GM12878 (cell line): ENCODE results near the gene TBXAS1. TPM values are rescaled to one million over a fixed set of nuclear protein-coding genes. Genes with fewer than 3 reads are reported as not detected.
A peak's percentile ranks its signal among the peaks of the same experiment; 100 is the strongest.

Source experiments
- ASH2L ChIP-seq: fragments of 300-600, 200-600 bp; sonication (generic); IDR thresholded peaks from 2 replicates; pipeline ENCODE4 v1.6.1; 2017; ENCODE audit warnings: low read depth, mild to moderate bottlenecking, borderline replicate concordance
- ATF2 ChIP-seq: IDR thresholded peaks from 2 replicates; pipeline ENCODE4 v1.6.1; 2012; ENCODE audit warnings: low read length, inconsistent platforms
- BHLHE40 ChIP-seq, 2 experiments: fragments of 450-650 bp in 1 of 2; IDR thresholded peaks; 2 replicates each; pipeline ENCODE4 v1.6.1; 2011 to 2017; ENCODE audit warnings: low read depth in 2 of 2, borderline replicate concordance in 1 of 2, improper control_type of control experiment in 1 of 2, low read length in 1 of 2, mild to moderate bottlenecking in 1 of 2
- BRCA1 ChIP-seq: IDR thresholded peaks from 2 replicates; pipeline ENCODE4 v1.6.1; 2011; ENCODE audit warnings: low read depth, low read length, improper control_type of control experiment
- CBX3 ChIP-seq: fragments of 200-600 bp; sonication (generic); IDR thresholded peaks from 2 replicates; pipeline ENCODE4 v1.6.1; 2016; ENCODE audit warnings: low read depth, borderline replicate concordance
- CHD1 ChIP-seq: IDR thresholded peaks from 2 replicates; pipeline ENCODE4 v1.6.1; 2012; ENCODE audit warnings: low read depth, low read length, improper control_type of control experiment
- EED ChIP-seq: sonication (generic); IDR thresholded peaks from 2 replicates; pipeline ENCODE4 v1.6.1; 2016; ENCODE audit warnings: antibody characterized with exemption, low read depth
- HDAC2 ChIP-seq: fragments of 200-600 bp; sonication (generic); IDR thresholded peaks from 2 replicates; pipeline ENCODE4 v1.6.1; 2017
- HDAC6 ChIP-seq: fragments of 200-600 bp; sonication (generic); IDR thresholded peaks from one replicate; pipeline ENCODE4 v1.8.0; 2017; ENCODE audit warnings: antibody characterized with exemption; ENCODE audit not compliant: unreplicated experiment
- JUND ChIP-seq: IDR thresholded peaks from 2 replicates; pipeline ENCODE4 v1.6.1; 2012; ENCODE audit warnings: low read depth, mild to moderate bottlenecking, low read length, improper control_type of control experiment, moderate library complexity
- KLF5 ChIP-seq: fragments of 450-650 bp; IDR thresholded peaks from 2 replicates; pipeline ENCODE4 v1.6.1; 2014; ENCODE audit warnings: mild to moderate bottlenecking; ENCODE audit not compliant: partially characterized antibody
- MEF2A ChIP-seq: IDR thresholded peaks from 2 replicates; pipeline ENCODE4 v1.6.1; 2011; ENCODE audit warnings: low read depth, mild to moderate bottlenecking, low read length, moderate library complexity; ENCODE audit not compliant: insufficient read depth
- MTA2 ChIP-seq: fragments of 450-650 bp; IDR thresholded peaks from 2 replicates; pipeline ENCODE4 v1.6.1; 2016; ENCODE audit warnings: low read depth, mild to moderate bottlenecking, moderate library complexity
- MYC ChIP-seq: IDR thresholded peaks from 2 replicates; pipeline ENCODE4 v1.6.1; 2011; ENCODE audit warnings: mild to moderate bottlenecking, low read length, moderate library complexity, inconsistent platforms; ENCODE audit not compliant: insufficient read depth, insufficient replicate concordance, insufficient read length, severe bottlenecking
- NR2F1 ChIP-seq: fragments of 450-650 bp; conservative IDR thresholded peaks from 2 replicates; pipeline ENCODE4 v1.6.1; 2017; ENCODE audit warnings: mild to moderate bottlenecking
- PML ChIP-seq: IDR thresholded peaks from 2 replicates; pipeline ENCODE4 v1.6.1; 2012; ENCODE audit warnings: low read length, inconsistent platforms
- POLR2A ChIP-seq: IDR thresholded peaks from 2 replicates; pipeline ENCODE4 v1.6.1; 2011; ENCODE audit warnings: low read depth, mild to moderate bottlenecking, low read length
- RCOR1 ChIP-seq: conservative IDR thresholded peaks from 2 replicates; pipeline ENCODE4 v1.6.1; 2012; ENCODE audit warnings: low read depth, low read length, improper control_type of control experiment
- SMAD1 ChIP-seq: fragments of 450-650 bp; IDR thresholded peaks from 2 replicates; pipeline ENCODE4 v1.6.1; 2018; ENCODE audit warnings: mild to moderate bottlenecking, low read depth; ENCODE audit not compliant: partially characterized antibody
- TARDBP ChIP-seq: IDR thresholded peaks from 2 replicates; pipeline ENCODE4 v1.6.1; 2016; ENCODE audit warnings: borderline replicate concordance
- ZNF592 ChIP-seq: fragments of 450-650 bp; IDR thresholded peaks from 2 replicates; pipeline ENCODE4 v1.6.1; 2017; ENCODE audit warnings: mild to moderate bottlenecking, moderate library complexity
- polyA plus RNA-seq, 11 experiments: library from polyadenylated mRNA; depleted of rRNA in 4 of 11; unstranded in 6 of 11; stranded (reverse) in 5 of 11; fragments of >200 nt; fragmentation: Nextera tagmentation in 4 of 11; fragmentation: Illumina TruSeq in 1 of 11; extraction: Ambion mirVana in 4 of 11; extraction: Trizol in 1 of 11; gene quantifications; 1 replicate in 1 of 11; 2 replicates in 10 of 11; pipeline versions ENCODE4 v1.2.1 to v1.2.3, GENCODE V29; 2011 to 2016; ENCODE audit warnings: inconsistent platforms in 2 of 11, missing spikeins in 2 of 11, low read depth in 1 of 11
- total RNA-seq, 4 experiments: library from RNA; depleted of rRNA in 3 of 4; stranded (reverse); fragments of >200 nt in 3 of 4; fragmentation: Illumina TruSeq in 1 of 4; extraction: Trizol in 1 of 4; gene quantifications; 2 replicates each; pipeline versions ENCODE4 v1.2.1 to v1.2.3, GENCODE V29; 2013 to 2021
- TF ChIP-seq, protein P1 (sequence below): fragments of 450-650 bp; formaldehyde crosslinking; IDR thresholded peaks from 2 replicates; pipeline ENCODE4 v1.4.0; 2020; ENCODE audit warnings: mild to moderate bottlenecking, moderate library complexity

The TBXAS1 gene
- total and polyA plus RNA-seq, 10 of the 15 experiments (the other 5 are each of a cell fraction or from before 2014, with no cell fraction given), result 1.5 to 32.7 (median 16.3) TPM

- 0 out of 2 replicates have a peak, but pooled peaks have one; percentile 35 for TF ChIP-seq ZNF592
- TF ChIP-seq SMAD1, result no peak
- no peak for TF ChIP-seq ATF2
- TF ChIP-seq, protein P1, sequence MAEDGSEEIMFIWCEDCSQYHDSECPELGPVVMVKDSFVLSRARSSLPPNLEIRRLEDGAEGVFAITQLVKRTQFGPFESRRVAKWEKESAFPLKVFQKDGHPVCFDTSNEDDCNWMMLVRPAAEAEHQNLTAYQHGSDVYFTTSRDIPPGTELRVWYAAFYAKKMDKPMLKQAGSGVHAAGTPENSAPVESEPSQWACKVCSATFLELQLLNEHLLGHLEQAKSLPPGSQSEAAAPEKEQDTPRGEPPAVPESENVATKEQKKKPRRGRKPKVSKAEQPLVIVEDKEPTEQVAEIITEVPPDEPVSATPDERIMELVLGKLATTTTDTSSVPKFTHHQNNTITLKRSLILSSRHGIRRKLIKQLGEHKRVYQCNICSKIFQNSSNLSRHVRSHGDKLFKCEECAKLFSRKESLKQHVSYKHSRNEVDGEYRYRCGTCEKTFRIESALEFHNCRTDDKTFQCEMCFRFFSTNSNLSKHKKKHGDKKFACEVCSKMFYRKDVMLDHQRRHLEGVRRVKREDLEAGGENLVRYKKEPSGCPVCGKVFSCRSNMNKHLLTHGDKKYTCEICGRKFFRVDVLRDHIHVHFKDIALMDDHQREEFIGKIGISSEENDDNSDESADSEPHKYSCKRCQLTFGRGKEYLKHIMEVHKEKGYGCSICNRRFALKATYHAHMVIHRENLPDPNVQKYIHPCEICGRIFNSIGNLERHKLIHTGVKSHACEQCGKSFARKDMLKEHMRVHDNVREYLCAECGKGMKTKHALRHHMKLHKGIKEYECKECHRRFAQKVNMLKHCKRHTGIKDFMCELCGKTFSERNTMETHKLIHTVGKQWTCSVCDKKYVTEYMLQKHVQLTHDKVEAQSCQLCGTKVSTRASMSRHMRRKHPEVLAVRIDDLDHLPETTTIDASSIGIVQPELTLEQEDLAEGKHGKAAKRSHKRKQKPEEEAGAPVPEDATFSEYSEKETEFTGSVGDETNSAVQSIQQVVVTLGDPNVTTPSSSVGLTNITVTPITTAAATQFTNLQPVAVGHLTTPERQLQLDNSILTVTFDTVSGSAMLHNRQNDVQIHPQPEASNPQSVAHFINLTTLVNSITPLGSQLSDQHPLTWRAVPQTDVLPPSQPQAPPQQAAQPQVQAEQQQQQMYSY, result no peak
- TF ChIP-seq BRCA1, result no peak
- 0 out of 2 replicates have a peak, but pooled peaks have one; percentile 15 for TF ChIP-seq MEF2A
- TF ChIP-seq JUND, result no peak
- peak; percentile 96 for TF ChIP-seq HDAC6
- TF ChIP-seq CBX3, result no peak
- peak; percentile 81 for TF ChIP-seq POLR2A
- TF ChIP-seq PML, result no peak
- peak; percentile 75 for TF ChIP-seq NR2F1
- no peak for TF ChIP-seq EED
- peak; percentile 33 to 79; a peak in 2 of 4 replicates for TF ChIP-seq BHLHE40 (IDR thresholded peaks at IDR 0.05; ENCODE audit: borderline replicate concordance in 1 of 2, low read depth in 2 of 2, low read length in 1 of 2)
- TF ChIP-seq MYC, result no peak
- TF ChIP-seq HDAC2, result 0 out of 2 replicates have a peak, but pooled peaks have one; percentile 39
- TF ChIP-seq TARDBP, result no peak
- TF ChIP-seq RCOR1, result no peak
- TF ChIP-seq KLF5, result no peak
- TF ChIP-seq MTA2, result no peak
- TF ChIP-seq ASH2L, result peak; percentile 68; the same call in 1 of the 2 replicates
- no peak for TF ChIP-seq CHD1
Observed at GRCh38 chr7:140062528-140063299, 233.7 kb downstream of the TBXAS1 start, which contains the start of gene PARP12 (continued).
